ENCODE measurements around the gene HCFC2. TPM values are rescaled to one million over a fixed set of nuclear protein-coding genes. Genes with fewer than 3 reads are reported as not detected.

HCFC2 gene
- total RNA-seq, 1 donor from 2014 or later, result 8.3 TPM

DNA sequence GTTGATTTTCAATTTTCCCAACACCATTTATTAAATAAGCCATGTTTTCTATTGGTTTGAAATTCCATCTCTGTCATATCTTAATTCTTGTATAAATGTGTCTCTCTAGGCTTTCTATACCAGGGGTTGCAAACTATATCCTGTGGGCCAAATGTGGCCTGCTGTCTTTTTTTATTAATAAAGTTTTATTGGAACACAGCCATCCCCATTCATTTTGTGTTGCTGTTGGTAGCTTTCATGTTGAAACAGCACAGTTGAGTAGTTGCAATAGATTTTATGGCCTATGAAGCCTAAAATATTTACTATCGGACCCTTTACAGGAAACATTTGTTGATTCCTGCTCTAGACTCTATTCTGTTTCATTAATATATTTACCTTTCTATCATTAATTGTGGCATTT is 9.4 kb downstream of the HCFC2 start:
- no peaks in the 10 kb centered on the region for H3K27me3 Mint-ChIP-seq (ENCODE audit: low read depth)
- H3K36me3 Mint-ChIP-seq (ENCODE audit: low read depth), result peaks cover 2% of the 10 kb centered on the region
- no peak overlapping the region for H3K4me3 Mint-ChIP-seq
- DNase-seq (ENCODE audit: low read depth, low spot score), result no peak
- no peak overlapping the region for H3K27ac Mint-ChIP-seq (ENCODE audit: unreplicated experiment)
- H3K9me3 Mint-ChIP-seq, result no peaks in the 10 kb centered on the region
- TF ChIP-seq, protein P1, sequence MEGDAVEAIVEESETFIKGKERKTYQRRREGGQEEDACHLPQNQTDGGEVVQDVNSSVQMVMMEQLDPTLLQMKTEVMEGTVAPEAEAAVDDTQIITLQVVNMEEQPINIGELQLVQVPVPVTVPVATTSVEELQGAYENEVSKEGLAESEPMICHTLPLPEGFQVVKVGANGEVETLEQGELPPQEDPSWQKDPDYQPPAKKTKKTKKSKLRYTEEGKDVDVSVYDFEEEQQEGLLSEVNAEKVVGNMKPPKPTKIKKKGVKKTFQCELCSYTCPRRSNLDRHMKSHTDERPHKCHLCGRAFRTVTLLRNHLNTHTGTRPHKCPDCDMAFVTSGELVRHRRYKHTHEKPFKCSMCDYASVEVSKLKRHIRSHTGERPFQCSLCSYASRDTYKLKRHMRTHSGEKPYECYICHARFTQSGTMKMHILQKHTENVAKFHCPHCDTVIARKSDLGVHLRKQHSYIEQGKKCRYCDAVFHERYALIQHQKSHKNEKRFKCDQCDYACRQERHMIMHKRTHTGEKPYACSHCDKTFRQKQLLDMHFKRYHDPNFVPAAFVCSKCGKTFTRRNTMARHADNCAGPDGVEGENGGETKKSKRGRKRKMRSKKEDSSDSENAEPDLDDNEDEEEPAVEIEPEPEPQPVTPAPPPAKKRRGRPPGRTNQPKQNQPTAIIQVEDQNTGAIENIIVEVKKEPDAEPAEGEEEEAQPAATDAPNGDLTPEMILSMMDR (conservative IDR thresholded peaks at IDR 0.05), result no peak
- H3K4me1 Mint-ChIP-seq, result no peaks in the 10 kb centered on the region

DNA sequence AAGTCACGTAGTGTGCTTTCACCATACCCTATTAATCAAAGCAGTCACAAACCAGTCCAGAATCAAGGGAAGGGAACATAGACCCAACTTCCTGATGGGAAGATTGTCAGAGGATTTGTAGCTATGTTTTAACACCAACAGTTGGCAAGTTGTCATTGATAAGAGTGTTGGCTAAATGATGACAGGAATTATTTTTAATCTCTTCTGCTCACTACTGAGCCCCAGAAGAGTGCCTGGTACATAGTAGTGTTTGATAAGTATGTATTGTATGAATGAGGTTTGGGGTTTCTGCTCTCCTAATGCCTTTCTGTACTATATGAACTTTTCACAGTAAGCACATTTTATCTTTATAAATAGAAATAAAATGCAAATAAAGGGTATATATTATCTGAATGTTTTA is 14.7 kb downstream of the HCFC2 start:
- H3K4me3 Mint-ChIP-seq, result no peak overlapping the region
- no peak overlapping the region for H3K27ac Mint-ChIP-seq (ENCODE audit: unreplicated experiment)
- no peaks in the 10 kb centered on the region for H3K27me3 Mint-ChIP-seq (ENCODE audit: low read depth)
- TF ChIP-seq, protein P1 (conservative IDR thresholded peaks at IDR 0.05), result no peak
- H3K4me1 Mint-ChIP-seq, result no peaks in the 10 kb centered on the region
- peaks cover 2% of the 10 kb centered on the region for H3K36me3 Mint-ChIP-seq (ENCODE audit: low read depth)
- DNase-seq (ENCODE audit: low read depth, low spot score), result no peak
- H3K9me3 Mint-ChIP-seq, result no peaks in the 10 kb centered on the region

DNA sequence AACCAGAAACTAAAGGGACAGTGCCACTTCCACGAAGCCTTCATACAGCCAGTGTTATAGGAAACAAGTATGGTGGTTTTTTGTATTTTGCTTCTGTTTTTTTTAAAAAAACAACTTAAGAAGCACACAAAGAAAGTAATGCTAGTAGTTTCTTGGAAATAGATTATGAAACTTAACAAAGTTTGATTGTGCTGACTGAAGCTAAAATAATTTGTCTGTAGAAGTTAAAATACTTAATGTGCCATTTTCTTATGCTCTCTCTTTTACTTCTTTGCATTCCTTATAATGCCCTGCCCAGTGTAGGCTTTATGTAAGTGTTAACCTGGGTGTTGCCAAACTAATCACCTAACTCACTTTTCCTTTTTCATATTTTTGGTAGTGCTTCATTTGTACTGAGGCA is 16.4 kb downstream of the HCFC2 start:
- H3K27ac Mint-ChIP-seq (ENCODE audit: unreplicated experiment), result no peak overlapping the region
- DNase-seq (ENCODE audit: low read depth, low spot score), result no peak
- TF ChIP-seq, protein P1 (conservative IDR thresholded peaks at IDR 0.05), result no peak
- H3K9me3 Mint-ChIP-seq, result no peaks in the 10 kb centered on the region
- H3K36me3 Mint-ChIP-seq (ENCODE audit: low read depth), result peaks cover 2% of the 10 kb centered on the region
- H3K4me1 Mint-ChIP-seq, result no peaks in the 10 kb centered on the region
- no peak overlapping the region for H3K4me3 Mint-ChIP-seq
- H3K27me3 Mint-ChIP-seq (ENCODE audit: low read depth), result no peaks in the 10 kb centered on the region

DNA sequence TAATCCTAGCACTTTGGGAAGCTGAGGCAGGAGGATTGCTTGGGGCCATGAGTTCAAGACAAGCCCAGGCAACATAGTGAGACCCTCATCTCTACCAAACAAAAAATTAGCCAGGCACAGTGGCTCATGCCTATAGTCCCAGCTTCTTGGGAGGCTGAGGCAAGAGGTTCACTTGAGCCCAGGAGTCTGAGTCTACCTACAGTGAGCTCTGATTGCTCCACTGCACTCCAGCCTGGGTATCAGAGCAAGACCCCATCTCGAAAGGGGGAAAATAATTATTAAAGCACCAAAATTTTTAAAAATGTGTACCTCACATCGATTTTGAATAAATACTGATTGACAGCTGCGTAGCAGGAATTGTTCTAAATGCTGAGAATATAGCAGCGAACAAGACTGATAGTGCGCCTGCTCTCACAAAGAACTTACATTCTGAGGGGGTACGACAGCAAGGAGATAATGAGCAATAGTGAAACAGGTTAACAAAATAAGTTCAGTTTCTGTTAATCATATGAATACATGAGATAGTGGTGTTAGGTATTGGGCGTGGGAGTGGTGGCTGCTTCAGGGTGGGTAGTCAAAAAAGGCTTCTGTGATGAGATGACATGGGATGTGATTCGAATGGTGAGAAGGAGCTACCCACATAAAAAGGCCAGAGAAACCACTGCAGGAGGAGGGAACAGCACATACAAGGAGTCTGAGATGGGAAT is 19.6 kb downstream of the HCFC2 start:
- TF ChIP-seq, protein P1 (conservative IDR thresholded peaks at IDR 0.05), result no peak
- no peak for DNase-seq (ENCODE audit: low read depth, low spot score)
- H3K4me3 Mint-ChIP-seq, result no peak overlapping the region
- H3K27me3 Mint-ChIP-seq (ENCODE audit: low read depth), result no peaks in the 10 kb centered on the region
- H3K9me3 Mint-ChIP-seq, result no peaks in the 10 kb centered on the region
- no peaks in the 10 kb centered on the region for H3K4me1 Mint-ChIP-seq
- H3K27ac Mint-ChIP-seq (ENCODE audit: unreplicated experiment), result peak overlapping the region; percentile 30
- H3K36me3 Mint-ChIP-seq (ENCODE audit: low read depth), result peaks cover 4% of the 10 kb centered on the region

DNA sequence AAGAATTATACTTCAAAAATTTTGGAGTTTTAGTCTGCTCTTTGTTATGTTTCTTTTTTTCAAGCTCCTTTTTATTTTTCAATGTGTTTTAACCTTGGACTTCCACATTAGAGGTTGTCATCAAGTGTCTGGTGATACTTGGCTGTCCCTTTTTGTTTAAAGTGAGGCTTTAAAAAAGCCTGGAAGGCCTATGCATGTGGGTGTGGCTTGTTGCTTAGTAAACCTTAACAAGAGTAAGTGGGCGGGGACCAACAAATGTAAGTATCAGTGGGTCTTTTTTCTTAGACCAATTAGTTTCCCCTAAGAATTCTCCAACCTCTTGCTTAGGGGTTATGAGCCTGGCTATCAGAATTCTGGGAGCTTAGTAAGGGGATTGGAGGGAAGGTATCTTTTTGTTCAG is 26.4 kb downstream of the HCFC2 start:
- H3K4me3 Mint-ChIP-seq, result no peak overlapping the region
- no peak overlapping the region for H3K27ac Mint-ChIP-seq (ENCODE audit: unreplicated experiment)
- H3K27me3 Mint-ChIP-seq (ENCODE audit: low read depth), result no peaks in the 10 kb centered on the region
- no peak for DNase-seq (ENCODE audit: low read depth, low spot score)
- H3K36me3 Mint-ChIP-seq (ENCODE audit: low read depth), result peaks cover 8% of the 10 kb centered on the region
- H3K9me3 Mint-ChIP-seq, result no peaks in the 10 kb centered on the region
- H3K4me1 Mint-ChIP-seq, result peaks cover 8% of the 10 kb centered on the region
- TF ChIP-seq, protein P1 (conservative IDR thresholded peaks at IDR 0.05), result no peak

Data from neural crest cell (in vitro differentiated cells).